Lower lobe of right lung (tissue), 2 donors: ENCODE data around the gene USP7. TPM values are rescaled to one million over a fixed set of nuclear protein-coding genes. Genes with fewer than 3 reads are reported as not detected.
"Not testable (repeated sequence)": the region's sequence is repeated elsewhere in the genome, so short reads cannot be mapped to it uniquely, and the experiment has no call there.

Source experiments
- ATAC-seq, 2 donors: fragments of 200-7000 bp; cut with Tn5 transposase; one replicate each; pipeline ENCODE4 v1.9.1; 2020 to 2022; ENCODE audit warnings: mild to moderate bottlenecking in 2 of 2, moderate library complexity in 2 of 2
- DNase-seq: peaks from one replicate; pipeline ENCODE4 v3.0.0-alpha.2; 2020
- H3K27ac ChIP-seq: fragments of 200-600 bp; one replicate; pipeline ENCODE4 v1.8.0; 2022
- H3K27me3 ChIP-seq: fragments of 200-600 bp; one replicate; pipeline ENCODE4 v1.8.0; 2022; ENCODE audit warnings: low read depth
- H3K36me3 ChIP-seq: fragments of 200-600 bp; one replicate; pipeline ENCODE4 v1.8.0; 2022; ENCODE audit warnings: mild to moderate bottlenecking
- H3K4me1 ChIP-seq: fragments of 200-600 bp; one replicate; pipeline ENCODE4 v1.8.0; 2022
- H3K4me3 ChIP-seq: fragments of 200-600 bp; one replicate; pipeline ENCODE4 v1.8.0; 2022; ENCODE audit warnings: mild to moderate bottlenecking
- H3K9me3 ChIP-seq: fragments of 200-600 bp; one replicate; pipeline ENCODE4 v1.8.0; 2022
- CTCF ChIP-seq: fragments of 200-600 bp; IDR thresholded peaks from one replicate; pipeline ENCODE4 v1.8.0; 2022; ENCODE audit warnings: antibody characterized with exemption, mild to moderate bottlenecking
- intact Hi-C: fragments of 100-400 bp; cut with DNase I; formaldehyde crosslinking; loops from one replicate; pipeline ENCODE4 v1.11.0; 2022
- total RNA-seq: library from RNA; stranded (reverse); fragmentation: NEBNext Ultra II Directional; extraction: Animal tissue kit (Norgen Biotek cat#: 25700); gene quantifications from one replicate; pipeline ENCODE4 v1.2.1, GENCODE V29; 2021
- donor health status: DM: no; HTN: yes; CAD: no; lungs with severe emphysema.

Gene USP7
- total RNA-seq, 1 donor from 2014 or later, result 87.5 TPM

GRCh38 chr16:8975039-8975438, 11.3 kb upstream of the USP7 start:
- Histone ChIP-seq H3K27ac (no peak overlapping the region), H3K27me3 (no peaks in the 10 kb centered on the region), H3K4me1 (no peaks in the 10 kb centered on the region), H3K36me3 (no peaks in the 10 kb centered on the region), H3K9me3 (no peaks in the 10 kb centered on the region), H3K4me3 (no peak overlapping the region)
- ATAC-seq (no peak), DNase-seq (no peak)
- intact Hi-C loops, result no loop called here
- TF ChIP-seq CTCF, result no peak

GRCh38 chr16:8972843-8973586, 9.3 kb upstream of the USP7 start:
- TF ChIP-seq CTCF, result no peak
- no peaks in the 10 kb centered on the region for H3K27me3 ChIP-seq
- H3K4me3 ChIP-seq, result no peak overlapping the region
- H3K9me3 ChIP-seq, result no peaks in the 10 kb centered on the region
- intact Hi-C loops, result no loop called here
- no peaks in the 10 kb centered on the region for H3K36me3 ChIP-seq
- no peak overlapping the region for H3K27ac ChIP-seq
- no peaks in the 10 kb centered on the region for H3K4me1 ChIP-seq
- DNase-seq, result no peak
- peak in 1 of 2 donors; percentile 64 for ATAC-seq

- H3K4me1 ChIP-seq, result no peaks in the 10 kb centered on the region
- no peaks in the 10 kb centered on the region for H3K27me3 ChIP-seq
- no peak overlapping the region for H3K27ac ChIP-seq
- intact Hi-C loops, result no loop called here
- no peaks in the 10 kb centered on the region for H3K9me3 ChIP-seq
- DNase-seq, result no peak
- H3K36me3 ChIP-seq, result no peaks in the 10 kb centered on the region
- no peak overlapping the region for H3K4me3 ChIP-seq
- no peak for ATAC-seq
- TF ChIP-seq CTCF, result no peak
These were observed 7.7 kb upstream of the USP7 start for GRCh38 chr16:8971416-8971815.

- H3K27me3 ChIP-seq, ATAC-seq, H3K4me3 ChIP-seq, H3K9me3 ChIP-seq, DNase-seq, H3K27ac ChIP-seq, intact Hi-C loops, H3K4me1 ChIP-seq, H3K36me3 ChIP-seq: not testable (repeated sequence)
These were observed 5.6 kb upstream of the USP7 start for GRCh38 chr16:8969202-8969897.

DNA sequence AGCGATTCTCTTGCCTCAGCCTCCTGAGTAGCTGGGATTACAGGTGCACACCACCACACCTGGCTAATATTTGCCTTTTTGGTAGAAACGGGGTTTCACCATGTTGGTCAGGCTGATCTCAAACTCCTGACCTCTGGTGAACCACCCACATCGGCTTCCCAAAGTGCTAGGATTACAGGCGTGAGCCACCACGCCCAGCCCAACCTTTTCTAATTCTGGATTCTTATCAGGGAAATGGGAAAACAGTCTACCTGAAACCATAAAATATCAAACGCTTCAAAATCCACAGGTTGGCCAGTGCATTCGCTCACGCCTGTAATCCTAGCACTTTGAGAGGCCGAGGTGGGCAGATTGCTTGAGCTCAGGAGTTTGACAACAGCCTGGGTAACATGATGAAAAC, 4.3 kb upstream of the USP7 start:
- DNase-seq, H3K27me3 ChIP-seq, H3K9me3 ChIP-seq, ATAC-seq, H3K36me3 ChIP-seq, intact Hi-C loops, H3K4me1 ChIP-seq, H3K27ac ChIP-seq, H3K4me3 ChIP-seq: not testable (repeated sequence)

DNA sequence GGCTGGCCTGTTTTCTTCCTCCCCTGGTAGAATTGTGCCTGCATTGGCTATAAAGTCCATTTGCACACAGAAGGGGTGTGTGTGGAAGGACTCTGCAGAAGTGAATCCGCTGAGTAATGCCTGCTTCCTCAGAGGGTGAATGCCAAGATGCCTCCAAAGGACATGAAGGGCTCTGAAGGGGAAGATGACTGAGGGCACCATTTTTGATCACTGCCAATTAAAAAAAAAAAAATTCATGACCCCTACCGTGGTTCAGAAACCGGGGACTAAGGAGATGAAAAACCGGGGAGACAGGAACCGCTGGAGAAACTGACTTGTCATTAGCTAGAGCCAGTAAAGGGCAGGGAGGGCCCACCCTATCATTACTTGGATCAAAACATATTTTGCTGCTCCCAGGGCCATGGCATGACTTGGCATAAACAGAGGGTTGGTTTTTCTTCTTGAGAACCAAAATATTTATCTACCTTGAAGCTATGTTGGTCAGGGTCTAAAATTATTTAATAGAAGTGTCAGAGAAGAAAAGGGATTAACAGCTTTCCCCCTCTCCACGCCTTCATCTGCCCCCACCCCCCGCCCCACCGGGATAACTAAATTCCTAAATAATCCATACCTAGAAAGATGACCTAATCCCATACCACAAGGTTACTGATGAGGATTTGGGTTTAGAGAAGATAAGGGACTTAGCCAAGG, 3.6 kb upstream of the USP7 start:
- TF ChIP-seq CTCF, result no peak
- Histone ChIP-seq H3K4me3 (no peak overlapping the region), H3K27ac (no peak overlapping the region), H3K9me3 (no peaks in the 10 kb centered on the region), H3K36me3 (no peaks in the 10 kb centered on the region), H3K4me1 (peaks cover 7% of the 10 kb centered on the region), H3K27me3 (no peaks in the 10 kb centered on the region)
- DNase-seq, result no peak
- intact Hi-C loops, result no loop called here
- ATAC-seq, result peak in 1 of 2 donors; percentile 40
